K562 (cell line): ENCODE data around the gene CES5A. TPM values are rescaled to one million over a fixed set of nuclear protein-coding genes. Genes with fewer than 3 reads are reported as not detected.

Experiments used
- ATAC-seq: fragments of 200-7000 bp; cut with Tn5 transposase; 3 replicates; pipeline ENCODE4 v1.9.1; 2020; ENCODE audit warnings: moderate library complexity
- BruUV-seq: library from RNA; stranded (reverse); fragments of 400-500 nt; replicated peaks from 2 replicates; lab custom pipeline; 2021; lab: Mats Ljungman, UMichigan
- CTCF ChIA-PET: fragments of 300-600 bp; formaldehyde crosslinking; extraction: SDS; loops from one replicate; lab custom pipeline; 2021; ENCODE audit warnings: low intra/inter-chr PET ratio; lab: Yijun Ruan, JAX
- POLR2A ChIA-PET: fragments of 300-600, 350-650 bp; sonication (Branson Sonifier 250); formaldehyde crosslinking; extraction: SDS; loops from one replicate; lab custom pipeline; 2021; ENCODE audit warnings: antibody characterized with exemption, inconsistent platforms; lab: Yijun Ruan, JAX
- DNase-seq, 4 experiments: peaks; one replicate each; pipeline versions ENCODE4 v3.0.0 to v3.0.0-alpha.2; 2011 to 2018; ENCODE audit warnings: low spot score in 3 of 4, mixed read lengths in 3 of 4; ENCODE audit errors: extremely low read depth in 1 of 4
- FAIRE-seq: peaks from 2 replicates; lab custom pipeline; 2011; peaks lifted over from hg19 to GRCh38; lab: Jason Lieb, UNC
- H2AFZ ChIP-seq: 2 replicates; pipeline ENCODE4 v1.6.0; 2011; ENCODE audit warnings: low read depth, low read length, control low read depth, inconsistent platforms
- H3K27ac ChIP-seq: fragments of 200-600 bp; 3 replicates; pipeline ENCODE4 v1.8.0; 2011; ENCODE audit warnings: low read depth, mild to moderate bottlenecking, control low read depth, inconsistent platforms, low read length, moderate library complexity, mixed read lengths; ENCODE audit errors: extremely low read depth
- H3K27me3 ChIP-seq, 2 experiments: fragments of 300-600 bp in 1 of 2; 2 replicates in 1 of 2; 3 replicates in 1 of 2; pipeline versions ENCODE4 v1.6.0 to v1.8.0; 2011; ENCODE audit warnings: inconsistent platforms in 2 of 2, low read length in 2 of 2, mild to moderate bottlenecking in 1 of 2, mixed read lengths in 1 of 2, moderate library complexity in 1 of 2; ENCODE audit not compliant: control insufficient read depth in 2 of 2, insufficient read depth in 2 of 2
- H3K36me3 ChIP-seq: fragments of 300-600 bp; 3 replicates; pipeline ENCODE4 v1.8.0; 2011; ENCODE audit warnings: mild to moderate bottlenecking, low read length, inconsistent platforms; ENCODE audit not compliant: control insufficient read depth, insufficient read depth
- H3K4me1 ChIP-seq, 2 experiments: fragments of 200-600 bp in 1 of 2; replicated peaks in 1 of 2; 2 replicates in 1 of 2; 3 replicates in 1 of 2; pipeline versions ENCODE4 v1.5.1 to v1.8.0; 2011; ENCODE audit warnings: inconsistent platforms in 2 of 2, low read length in 2 of 2, mild to moderate bottlenecking in 1 of 2, mixed read lengths in 1 of 2, moderate library complexity in 1 of 2; ENCODE audit not compliant: control insufficient read depth in 2 of 2, insufficient read depth in 2 of 2
- H3K4me2 ChIP-seq: 2 replicates; pipeline ENCODE4 v1.6.1; 2011; ENCODE audit warnings: low read length, control low read depth, inconsistent platforms, mixed read lengths; ENCODE audit not compliant: insufficient read depth
- H3K4me3 ChIP-seq: fragments of 200-600 bp; sonication (generic), shearing (Covaris generic); 2 replicates; pipeline ENCODE4 v1.5.1; 2016; ENCODE audit warnings: control low read depth, inconsistent platforms
- H3K79me2 ChIP-seq: fragments of 200-600 bp; 3 replicates; pipeline ENCODE4 v1.8.0; 2011; ENCODE audit warnings: low read length, inconsistent platforms; ENCODE audit not compliant: control insufficient read depth, insufficient read depth
- H3K9ac ChIP-seq, 2 experiments: 2 replicates each; pipeline versions ENCODE4 v1.6.0 to v1.6.1; 2011; ENCODE audit warnings: low read depth in 2 of 2, low read length in 2 of 2, control low read depth in 1 of 2, inconsistent platforms in 1 of 2, mild to moderate bottlenecking in 1 of 2, mixed read lengths in 1 of 2; ENCODE audit not compliant: insufficient read depth in 1 of 2
- H3K9me1 ChIP-seq: one replicate; pipeline ENCODE4 v1.6.0; 2011; ENCODE audit warnings: inconsistent platforms, mild to moderate bottlenecking, low read length, moderate library complexity; ENCODE audit not compliant: control insufficient read depth, insufficient read depth
- H3K9me3 ChIP-seq: replicated peaks from 2 replicates; pipeline ENCODE4 v1.5.1; 2011; ENCODE audit warnings: low read depth, low read length, inconsistent platforms; ENCODE audit not compliant: control insufficient read depth, insufficient read depth
- H4K20me1 ChIP-seq: replicated peaks from 2 replicates; pipeline ENCODE4 v1.6.1; 2011; ENCODE audit warnings: low read length, inconsistent platforms, mixed read lengths; ENCODE audit not compliant: control insufficient read depth, insufficient read depth
- CCAR2 ChIP-seq: fragments of 200-400 bp; formaldehyde crosslinking; IDR thresholded peaks from 2 replicates; pipeline ENCODE4 v1.6.1; 2017; ENCODE audit warnings: mild to moderate bottlenecking, low read depth, low read length
- CREB5 ChIP-seq: fragments of 250-450 bp; sonication (Bioruptor Pico); IDR thresholded peaks from 2 replicates; pipeline ENCODE4 v1.5.0; 2020; ENCODE audit warnings: mild to moderate bottlenecking
- FOXA3 ChIP-seq, 2 experiments: fragments of 450-650 bp in 1 of 2; sonication (generic) in 1 of 2; formaldehyde crosslinking; IDR thresholded peaks in 1 of 2; conservative IDR thresholded peaks in 1 of 2; 2 replicates each; pipeline versions ENCODE4 v1.4.0 to v1.8.0; 2020 to 2022; ENCODE audit warnings: mild to moderate bottlenecking in 2 of 2, missing genetic modification reagents in 1 of 2
- FOXO4 ChIP-seq: fragments of 450-650 bp; formaldehyde crosslinking; IDR thresholded peaks from 2 replicates; pipeline ENCODE4 v1.4.0; 2020; ENCODE audit warnings: mild to moderate bottlenecking, moderate library complexity
- SMC3 ChIP-seq: conservative IDR thresholded peaks from 2 replicates; pipeline ENCODE4 v1.6.1; 2011; ENCODE audit warnings: low read depth, low read length, improper control_type of control experiment; ENCODE audit not compliant: insufficient read depth
- XRCC3 ChIP-seq: fragments of 450-650 bp; IDR thresholded peaks from 2 replicates; pipeline ENCODE4 v1.6.1; 2017; ENCODE audit warnings: mild to moderate bottlenecking, moderate library complexity
- ZC3H11A ChIP-seq: IDR thresholded peaks from 2 replicates; pipeline ENCODE4 v1.6.1; 2012; ENCODE audit warnings: low read depth, low read length, improper control_type of control experiment
- ZNF79 ChIP-seq: fragments of 250-450 bp; sonication (Bioruptor Pico); IDR thresholded peaks from 2 replicates; pipeline ENCODE4 v1.4.0; 2020; ENCODE audit warnings: low read depth, mild to moderate bottlenecking, moderate library complexity
- WGBS: fragments of 100-300 bp; shearing (Covaris generic); methylation state at CpG from one replicate; pipeline ENCODE4 v1.1.6; 2016; ENCODE audit warnings: low coverage, mixed read lengths; ENCODE audit not compliant: insufficient coverage; ENCODE audit errors: missing lambda C conversion rate; 5-methylcytosine and 5-hydroxymethylcytosine counted together
- in situ Hi-C: fragments of 300-500 bp; cut with MboI; formaldehyde crosslinking; loops from 4 replicates; pipeline ENCODE4 v1.15.0; 2018; ENCODE audit warnings: inconsistent platforms, mixed read lengths
- intact Hi-C: fragments of 100-400 bp; cut with micrococcal nuclease; formaldehyde crosslinking; loops from 2 replicates; pipeline ENCODE4 v1.14.2; 2022
- polyA plus RNA-seq, 8 experiments: library from polyadenylated mRNA; depleted of rRNA in 4 of 8; stranded (reverse) in 5 of 8; unstranded in 3 of 8; fragments of >200 nt; fragmentation: Nextera tagmentation in 2 of 8; fragmentation: Illumina TruSeq in 1 of 8; extraction: Ambion mirVana in 2 of 8; extraction: Trizol in 1 of 8; gene quantifications; 2 replicates each; pipeline versions ENCODE4 v1.2.1 to v1.2.3, GENCODE V29; 2011 to 2014; ENCODE audit warnings: inconsistent platforms in 1 of 8, missing spikeins in 1 of 8
- total RNA-seq, 7 experiments: library from RNA; depleted of rRNA in 6 of 7; stranded (reverse); fragments of >200 nt in 6 of 7; fragmentation: Illumina TruSeq in 2 of 7; extraction: Trizol in 2 of 7; gene quantifications; 2 replicates each; pipeline versions ENCODE4 v1.2.1 to v1.2.3, GENCODE V29; 2011 to 2021; ENCODE audit warnings: low replicate concordance in 1 of 7

Gene CES5A
- total and polyA plus RNA-seq, 9 of the 15 experiments (the other 6 are each of a cell fraction or from before 2014, with no cell fraction given), result 0.07 to 0.17 (median 0.15) TPM; not detected in 4

DNA sequence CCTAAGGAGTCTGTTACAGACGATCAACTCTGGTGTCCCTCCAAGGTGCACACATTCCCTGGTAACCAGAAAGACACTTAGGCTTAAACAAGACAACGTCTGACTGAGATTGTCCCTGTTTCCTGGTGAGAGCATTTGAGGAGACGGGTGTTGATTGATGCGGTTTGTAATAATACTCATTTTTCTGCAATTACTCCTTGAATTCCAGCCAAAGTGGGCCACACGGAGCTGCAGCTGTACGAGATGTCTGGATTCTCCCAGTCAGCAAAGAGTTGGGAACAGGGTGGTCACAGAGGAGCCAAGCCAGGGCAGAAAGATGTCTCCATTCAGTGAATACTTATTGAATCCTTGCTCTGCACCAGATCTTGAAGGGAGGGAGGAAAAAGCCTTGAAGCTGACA is 30.9 kb upstream of the CES5A start:
- Histone ChIP-seq H3K4me3 (no peak overlapping the region), H3K27me3 (no peaks in the 10 kb centered on the region; a peak in 2 of 5 replicates), H3K9me1 (no peaks in the 10 kb centered on the region), H3K9ac (no peak overlapping the region), H4K20me1 (no peaks in the 10 kb centered on the region), H3K36me3 (no peaks in the 10 kb centered on the region), H3K27ac (no peak overlapping the region), H3K4me2 (no peak overlapping the region), H2AFZ (no peak overlapping the region), H3K9me3 (no peaks in the 10 kb centered on the region)
- CTCF ChIA-PET, result no interaction called here
- WGBS, result 2% methylated on average over 6 of the region's 6 CpGs
- DNase-seq, result no peak
- no TSS peak for BruUV-seq
- in situ Hi-C loops (no loop called here), intact Hi-C loops (no loop called here)
- no peak for FAIRE-seq
- TF ChIP-seq CREB5 (no peak), ZC3H11A (no peak), ZNF79 (CRISPR knock-in tag) (no peak), XRCC3 (no peak), SMC3 (no peak), FOXO4 (CRISPR knock-in tag) (no peak), CCAR2 (no peak), FOXA3 (CRISPR knock-in tag; conservative IDR thresholded peaks at IDR 0.05 in 1 of 2, IDR thresholded peaks at IDR 0.05 in 1 of 2) (no peak)
- TF ChIP-seq, all 486 proteins: peak for 0
- POLR2A ChIA-PET, result interaction anchor here (0.7 kb wide), 1 partner anchor 149 kb away, joined by 3 read pairs; no protein-coding TSS in a partner anchor
- H3K79me2 ChIP-seq, result no peaks in the 10 kb centered on the region
- H3K4me1 ChIP-seq, result no peaks in the 10 kb centered on the region
- ATAC-seq, result no peak
